Right atrium auricular region (tissue), 2 donors: ENCODE data around the gene EHD4. TPM values are rescaled to one million over a fixed set of nuclear protein-coding genes. Genes with fewer than 3 reads are reported as not detected.

Experiments used
- DNase-seq: peaks from one replicate; pipeline ENCODE4 v3.0.0-alpha.2; 2019; ENCODE audit warnings: low spot score
- H3K27ac ChIP-seq, 2 donors: fragments of 200-600 bp; sonication (generic); 1 replicate in 1 of 2; 2 replicates in 1 of 2; pipeline ENCODE4 v1.5.1; 2016 to 2019
- H3K27me3 ChIP-seq, 2 donors: fragments of 200-600 bp; sonication (generic); one replicate each; pipeline versions ENCODE4 v1.5.1 to v1.6.0; 2017 to 2019
- H3K36me3 ChIP-seq: fragments of 200-600 bp; sonication (generic); one replicate; pipeline ENCODE4 v1.5.1; 2016
- H3K4me1 ChIP-seq, 2 donors: fragments of 200-600 bp; sonication (generic); one replicate each; pipeline versions ENCODE4 v1.5.1 to v1.6.0; 2017 to 2019
- H3K4me3 ChIP-seq, 2 donors: fragments of 200-600 bp; sonication (generic); 1 replicate in 1 of 2; 2 replicates in 1 of 2; pipeline ENCODE4 v1.5.1; 2017 to 2019; ENCODE audit warnings: mild to moderate bottlenecking in 1 of 2, moderate library complexity in 1 of 2
- H3K9me3 ChIP-seq, 2 donors: fragments of 200-600 bp; sonication (generic); one replicate each; pipeline ENCODE4 v1.5.1; 2019
- CTCF ChIP-seq, 2 donors: fragments of 200-600 bp; sonication (generic); IDR thresholded peaks; one replicate each; pipeline ENCODE4 v1.5.1; 2019; ENCODE audit warnings: antibody characterized with exemption in 2 of 2
- total RNA-seq, 2 donors: library from RNA; depleted of rRNA; stranded (reverse); fragments of >200 nt; gene quantifications; one replicate each; pipeline ENCODE4 v1.1.0, GENCODE V29; 2016

Gene EHD4
- total RNA-seq, 2 donors from 2014 or later: 22.2 to 26.3 TPM

GRCh38 chr15:41975669-41976068, 3.3 kb upstream of the EHD4 start:
- no peaks in the 10 kb centered on the region for H3K36me3 ChIP-seq
- DNase-seq: no peak
- no peak overlapping the region for H3K27ac ChIP-seq
- no peaks in the 10 kb centered on the region for H3K27me3 ChIP-seq
- peaks cover 0 to 10% of the 10 kb centered on the region in 2 donors for H3K4me1 ChIP-seq
- TF ChIP-seq CTCF (IDR thresholded peaks at IDR 0.05): no peak
- H3K9me3 ChIP-seq: no peaks in the 10 kb centered on the region
- H3K4me3 ChIP-seq: no peak overlapping the region

GRCh38 chr15:41974041-41974440, 1.7 kb upstream of the EHD4 start:
- no peak for DNase-seq
- H3K27ac ChIP-seq: no peak overlapping the region
- no peaks in the 10 kb centered on the region for H3K36me3 ChIP-seq
- H3K27me3 ChIP-seq: no peaks in the 10 kb centered on the region
- H3K9me3 ChIP-seq: no peaks in the 10 kb centered on the region
- no peak for TF ChIP-seq CTCF (IDR thresholded peaks at IDR 0.05)
- no peak overlapping the region for H3K4me3 ChIP-seq
- H3K4me1 ChIP-seq: peaks cover 0 to 21% of the 10 kb centered on the region in 2 donors

GRCh38 chr15:41971895-41972252, 483 bp downstream of the EHD4 start:
- H3K4me3 ChIP-seq: peak overlapping the region; percentile 86 to 96
- H3K27me3 ChIP-seq: no peaks in the 10 kb centered on the region
- H3K36me3 ChIP-seq: no peaks in the 10 kb centered on the region
- H3K9me3 ChIP-seq: no peaks in the 10 kb centered on the region
- TF ChIP-seq CTCF (IDR thresholded peaks at IDR 0.05): no peak
- peak overlapping the region; percentile 95 to 96 for H3K27ac ChIP-seq
- peaks cover 0 to 41% of the 10 kb centered on the region in 2 donors for H3K4me1 ChIP-seq
- DNase-seq: no peak

GRCh38 chr15:41971089-41971894, 1.1 kb downstream of the EHD4 start:
- Histone ChIP-seq H3K27me3 (no peaks in the 10 kb centered on the region), H3K27ac (peak overlapping the region; percentile 95 to 96), H3K36me3 (no peaks in the 10 kb centered on the region), H3K9me3 (no peaks in the 10 kb centered on the region), H3K4me1 (peaks cover 0 to 47% of the 10 kb centered on the region in 2 donors), H3K4me3 (peak overlapping the region; percentile 86 to 96)
- no peak for TF ChIP-seq CTCF (IDR thresholded peaks at IDR 0.05)
- peak; percentile 66 for DNase-seq

GRCh38 chr15:41970456-41970855, 1.9 kb downstream of the EHD4 start:
- DNase-seq: no peak
- no peaks in the 10 kb centered on the region for H3K36me3 ChIP-seq
- no peaks in the 10 kb centered on the region for H3K27me3 ChIP-seq
- peak overlapping the region; percentile 86 to 96 for H3K4me3 ChIP-seq
- peak overlapping the region; percentile 95 to 96 for H3K27ac ChIP-seq
- H3K4me1 ChIP-seq: peaks cover 0 to 55% of the 10 kb centered on the region in 2 donors
- TF ChIP-seq CTCF (IDR thresholded peaks at IDR 0.05): no peak
- H3K9me3 ChIP-seq: no peaks in the 10 kb centered on the region
